ENCODE data around the gene CYP3A5.
"Not testable (repeated sequence)": the region's sequence is repeated elsewhere in the genome, so short reads cannot be mapped to it uniquely, and the experiment has no call there.

CYP3A5 gene

GRCh38 chr7:99685129-99685758 lies 5.4 kb upstream of the CYP3A5 start:
- DNase-seq, result no peak

GRCh38 chr7:99679032-99679399 lies 780 bp downstream of the CYP3A5 start:
- DNase-seq, result no peak

- DNase-seq, result no peak
These were observed 2.1 kb downstream of the CYP3A5 start for GRCh38 chr7:99677648-99678045.

GRCh38 chr7:99677013-99677647 lies 2.7 kb downstream of the CYP3A5 start:
- no peak for DNase-seq

- no peak for DNase-seq
These were observed 4.6 kb downstream of the CYP3A5 start for GRCh38 chr7:99674995-99675742.

GRCh38 chr7:99672573-99672972 lies 7.2 kb downstream of the CYP3A5 start:
- DNase-seq, result no peak

GRCh38 chr7:99669782-99670181 lies 10.0 kb downstream of the CYP3A5 start:
- DNase-seq, result no peak

GRCh38 chr7:99668541-99668940 lies 11.3 kb downstream of the CYP3A5 start:
- DNase-seq, result no peak

GRCh38 chr7:99667179-99667578 lies 12.6 kb downstream of the CYP3A5 start:
- DNase-seq, result no peak

- DNase-seq, result no peak
These were observed 13.8 kb downstream of the CYP3A5 start for GRCh38 chr7:99666013-99666395.

GRCh38 chr7:99665312-99666012 lies 14.3 kb downstream of the CYP3A5 start:
- DNase-seq, result no peak

GRCh38 chr7:99657879-99658278 lies 21.9 kb downstream of the CYP3A5 start:
- not testable (repeated sequence) for DNase-seq

GRCh38 chr7:99654626-99655025 lies 25.2 kb downstream of the CYP3A5 start:
- DNase-seq, result not testable (repeated sequence)

GRCh38 chr7:99653754-99654153 lies 26.0 kb downstream of the CYP3A5 start:
- no peak for DNase-seq

GRCh38 chr7:99653269-99653668 lies 26.5 kb downstream of the CYP3A5 start:
- not testable (repeated sequence) for DNase-seq

- DNase-seq, result no peak
These were observed 27.1 kb downstream of the CYP3A5 start for GRCh38 chr7:99652671-99653070.

GRCh38 chr7:99651290-99651689 lies 28.5 kb downstream of the CYP3A5 start:
- no peak for DNase-seq

GRCh38 chr7:99648843-99649242 lies 31.0 kb downstream of the CYP3A5 start:
- no peak for DNase-seq

GRCh38 chr7:99645590-99645989 lies 34.2 kb downstream of the CYP3A5 start:
- DNase-seq, result no peak

GRCh38 chr7:99644431-99644830 lies 35.4 kb downstream of the CYP3A5 start:
- DNase-seq, result no peak

GRCh38 chr7:99643464-99643863 lies 36.3 kb downstream of the CYP3A5 start:
- no peak for DNase-seq

- no peak for DNase-seq
These were observed 37.8 kb downstream of the CYP3A5 start for GRCh38 chr7:99642027-99642426.

- no peak for DNase-seq
These were observed 40.5 kb downstream of the CYP3A5 start for GRCh38 chr7:99639267-99639666.

- no peak for DNase-seq
These were observed 41.1 kb downstream of the CYP3A5 start for GRCh38 chr7:99638731-99639130.

All from activated CD4-positive, alpha-beta T cell treated with anti-CD3 and anti-CD28 coated beads, Interleukin-2, amount 50 U/mL, for 4 hours (primary cell).